Stomach smooth muscle (tissue), 2 donors: ENCODE results near the gene AJAP1.

Source experiments
- H3K27ac ChIP-seq: one replicate; pipeline ENCODE4 v1.7.0; 2013; ENCODE audit warnings: mild to moderate bottlenecking, low read length, inconsistent platforms
- H3K27me3 ChIP-seq, 2 donors: one replicate each; pipeline ENCODE4 v1.7.0; 2013; ENCODE audit warnings: low read length in 2 of 2; ENCODE audit not compliant: insufficient read depth in 2 of 2, control insufficient read depth in 1 of 2
- H3K36me3 ChIP-seq, 2 donors: one replicate each; pipeline ENCODE4 v1.7.0; 2013; ENCODE audit warnings: low read length in 2 of 2; ENCODE audit not compliant: control insufficient read depth in 2 of 2, insufficient read depth in 2 of 2
- H3K4me1 ChIP-seq: one replicate; pipeline ENCODE4 v1.7.0; 2013; ENCODE audit warnings: low read length; ENCODE audit not compliant: control insufficient read depth, insufficient read depth
- H3K4me3 ChIP-seq, 2 donors: one replicate each; pipeline ENCODE4 v1.7.0; 2013; ENCODE audit warnings: low read length in 2 of 2
- H3K9ac ChIP-seq, 2 donors: one replicate each; pipeline ENCODE4 v1.7.0; 2013; ENCODE audit warnings: low read length in 2 of 2, mild to moderate bottlenecking in 1 of 2
- H3K9me3 ChIP-seq, 2 donors: one replicate each; pipeline ENCODE4 v1.7.0; 2013; ENCODE audit warnings: low read length in 2 of 2; ENCODE audit not compliant: control insufficient read depth in 2 of 2
- donor health status: healthy.
- donor health status: Pancreatic carcinoma.

The AJAP1 gene

GRCh38 chr1:4631321-4631720 lies 23.1 kb upstream of the AJAP1 start:
- no peaks in the 10 kb centered on the region for H3K36me3 ChIP-seq
- H3K9ac ChIP-seq, result no peak overlapping the region
- H3K27ac ChIP-seq, result no peak overlapping the region
- H3K4me1 ChIP-seq, result no peaks in the 10 kb centered on the region
- H3K27me3 ChIP-seq, result peaks cover 5 to 6% of the 10 kb centered on the region in 2 donors
- no peaks in the 10 kb centered on the region for H3K9me3 ChIP-seq
- H3K4me3 ChIP-seq, result no peak overlapping the region

- H3K9ac ChIP-seq, result no peak overlapping the region
- no peak overlapping the region for H3K27ac ChIP-seq
- H3K4me3 ChIP-seq, result no peak overlapping the region
- peaks cover 6 to 12% of the 10 kb centered on the region in 2 donors for H3K27me3 ChIP-seq
- no peaks in the 10 kb centered on the region for H3K36me3 ChIP-seq
- no peaks in the 10 kb centered on the region for H3K9me3 ChIP-seq
- no peaks in the 10 kb centered on the region for H3K4me1 ChIP-seq
Measured at GRCh38 chr1:4633346-4633745, 21.1 kb upstream of the AJAP1 start.

GRCh38 chr1:4634156-4634792 lies 20.1 kb upstream of the AJAP1 start:
- no peak overlapping the region for H3K4me3 ChIP-seq
- H3K9ac ChIP-seq, result no peak overlapping the region
- H3K27me3 ChIP-seq, result peaks cover 10 to 16% of the 10 kb centered on the region in 2 donors
- H3K9me3 ChIP-seq, result no peaks in the 10 kb centered on the region
- no peaks in the 10 kb centered on the region for H3K4me1 ChIP-seq
- H3K27ac ChIP-seq, result no peak overlapping the region
- no peaks in the 10 kb centered on the region for H3K36me3 ChIP-seq

GRCh38 chr1:4634793-4635406 lies 19.5 kb upstream of the AJAP1 start:
- Histone ChIP-seq H3K36me3 (no peaks in the 10 kb centered on the region), H3K27me3 (peaks cover 10 to 16% of the 10 kb centered on the region in 2 donors), H3K9ac (no peak overlapping the region), H3K9me3 (no peaks in the 10 kb centered on the region), H3K27ac (no peak overlapping the region), H3K4me1 (no peaks in the 10 kb centered on the region), H3K4me3 (no peak overlapping the region)

GRCh38 chr1:4636186-4636585 lies 18.2 kb upstream of the AJAP1 start:
- Histone ChIP-seq H3K27me3 (peaks cover 10 to 16% of the 10 kb centered on the region in 2 donors), H3K9me3 (no peaks in the 10 kb centered on the region)

GRCh38 chr1:4636644-4637380 lies 17.6 kb upstream of the AJAP1 start:
- Histone ChIP-seq H3K36me3 (no peaks in the 10 kb centered on the region), H3K9ac (no peak overlapping the region), H3K27me3 (peaks cover 7 to 16% of the 10 kb centered on the region in 2 donors), H3K4me3 (no peak overlapping the region), H3K4me1 (no peaks in the 10 kb centered on the region), H3K9me3 (no peaks in the 10 kb centered on the region), H3K27ac (no peak overlapping the region)

More at GRCh38 chr1:4636186-4636585, 18.2 kb upstream of the AJAP1 start:
- Histone ChIP-seq H3K27ac (no peak overlapping the region), H3K4me3 (no peak overlapping the region), H3K9ac (no peak overlapping the region), H3K4me1 (no peaks in the 10 kb centered on the region), H3K36me3 (no peaks in the 10 kb centered on the region)

- no peak overlapping the region for H3K4me3 ChIP-seq
- no peaks in the 10 kb centered on the region for H3K36me3 ChIP-seq
- H3K9ac ChIP-seq, result no peak overlapping the region
- no peaks in the 10 kb centered on the region for H3K9me3 ChIP-seq
- peaks cover 10 to 14% of the 10 kb centered on the region in 2 donors for H3K27me3 ChIP-seq
- no peaks in the 10 kb centered on the region for H3K4me1 ChIP-seq
- no peak overlapping the region for H3K27ac ChIP-seq
Measured at GRCh38 chr1:4637616-4638344, 16.6 kb upstream of the AJAP1 start.

GRCh38 chr1:4638345-4638729 lies 16.1 kb upstream of the AJAP1 start:
- H3K36me3 ChIP-seq, result no peaks in the 10 kb centered on the region
- H3K9me3 ChIP-seq, result no peaks in the 10 kb centered on the region
- H3K4me1 ChIP-seq, result no peaks in the 10 kb centered on the region
- H3K9ac ChIP-seq, result no peak overlapping the region
- H3K27me3 ChIP-seq, result peaks cover 10 to 14% of the 10 kb centered on the region in 2 donors
- H3K27ac ChIP-seq, result no peak overlapping the region
- H3K4me3 ChIP-seq, result no peak overlapping the region

- H3K27ac ChIP-seq, result no peak overlapping the region
- no peak overlapping the region for H3K9ac ChIP-seq
- no peaks in the 10 kb centered on the region for H3K4me1 ChIP-seq
- no peaks in the 10 kb centered on the region for H3K36me3 ChIP-seq
- no peak overlapping the region for H3K4me3 ChIP-seq
- H3K27me3 ChIP-seq, result peaks cover 10% of the 10 kb centered on the region in 2 donors
- no peaks in the 10 kb centered on the region for H3K9me3 ChIP-seq
Measured at GRCh38 chr1:4640931-4641330, 13.5 kb upstream of the AJAP1 start.

- Histone ChIP-seq H3K9me3 (no peaks in the 10 kb centered on the region), H3K4me3 (no peak overlapping the region), H3K4me1 (no peaks in the 10 kb centered on the region), H3K27ac (no peak overlapping the region), H3K27me3 (peaks cover 12 to 18% of the 10 kb centered on the region in 2 donors), H3K36me3 (no peaks in the 10 kb centered on the region), H3K9ac (no peak overlapping the region)
Measured at GRCh38 chr1:4647391-4647790, 7.0 kb upstream of the AJAP1 start.
